H9 (cell line): Measurements from ENCODE around the gene NEK6. TPM values are rescaled to one million over a fixed set of nuclear protein-coding genes. Genes with fewer than 3 reads are reported as not detected.

ENCODE experiments used
- DNase-seq: peaks from one replicate; pipeline ENCODE4 v3.0.0-alpha.2; 2017
- H2AFZ ChIP-seq: one replicate; pipeline ENCODE4 v1.6.1; 2013; ENCODE audit warnings: mild to moderate bottlenecking, low read length, control low read depth, moderate library complexity
- H2AK5ac ChIP-seq: 2 replicates; pipeline ENCODE4 v1.6.1; 2013; ENCODE audit warnings: low read length, control low read depth, mixed read lengths; ENCODE audit not compliant: insufficient read length
- H2BK120ac ChIP-seq: one replicate; pipeline ENCODE4 v1.6.1; 2013; ENCODE audit warnings: low read depth, mild to moderate bottlenecking, low read length, control low read depth, inconsistent platforms; ENCODE audit not compliant: poor library complexity, severe bottlenecking
- H2BK12ac ChIP-seq: 2 replicates; pipeline ENCODE4 v1.6.1; 2013; ENCODE audit warnings: low read length, control low read depth, mixed read lengths, low read depth; ENCODE audit not compliant: insufficient read length
- H2BK15ac ChIP-seq: 2 replicates; pipeline ENCODE4 v1.6.1; 2013; ENCODE audit warnings: low read depth, low read length, control low read depth
- H2BK20ac ChIP-seq: one replicate; pipeline ENCODE4 v1.6.1; 2013; ENCODE audit warnings: low read depth, mild to moderate bottlenecking, low read length, control low read depth, inconsistent platforms; ENCODE audit not compliant: poor library complexity, severe bottlenecking
- H2BK5ac ChIP-seq: 2 replicates; pipeline ENCODE4 v1.6.1; 2013; ENCODE audit warnings: low read length, control low read depth, mixed read lengths; ENCODE audit not compliant: insufficient read length
- H3K14ac ChIP-seq: 2 replicates; pipeline ENCODE4 v1.6.1; 2013; ENCODE audit warnings: low read length, control low read depth; ENCODE audit not compliant: insufficient read depth
- H3K18ac ChIP-seq: 2 replicates; pipeline ENCODE4 v1.6.1; 2013; ENCODE audit warnings: low read depth, mild to moderate bottlenecking, mixed read lengths, low read length, control low read depth; ENCODE audit not compliant: insufficient read length
- H3K23ac ChIP-seq: 2 replicates; pipeline ENCODE4 v1.6.1; 2013; ENCODE audit warnings: low read length, control low read depth, mixed read lengths, low read depth; ENCODE audit not compliant: insufficient read length
- H3K23me2 ChIP-seq: 2 replicates; pipeline ENCODE4 v1.6.1; 2013; ENCODE audit warnings: low read depth, mild to moderate bottlenecking, mixed read lengths, low read length, control low read depth; ENCODE audit not compliant: insufficient read length, poor library complexity, severe bottlenecking
- H3K27ac ChIP-seq: 2 replicates; pipeline ENCODE4 v1.5.1; 2013; ENCODE audit warnings: low read length, control low read depth, mixed read lengths, low read depth; ENCODE audit not compliant: insufficient read length
- H3K27me3 ChIP-seq: 2 replicates; pipeline ENCODE4 v1.6.1; 2013; ENCODE audit warnings: low read length, control low read depth, inconsistent platforms; ENCODE audit not compliant: insufficient read depth
- H3K4ac ChIP-seq: 2 replicates; pipeline ENCODE4 v1.6.1; 2013; ENCODE audit warnings: low read depth, mild to moderate bottlenecking, control low read depth, inconsistent platforms, low read length, moderate library complexity
- H3K4me1 ChIP-seq: 2 replicates; pipeline ENCODE4 v1.6.1; 2013; ENCODE audit warnings: low read length, control low read depth, inconsistent platforms; ENCODE audit not compliant: insufficient read depth
- H3K4me2 ChIP-seq: 2 replicates; pipeline ENCODE4 v1.6.1; 2013; ENCODE audit warnings: low read length, control low read depth, mixed read lengths; ENCODE audit not compliant: insufficient read length, insufficient read depth
- H3K56ac ChIP-seq: 2 replicates; pipeline ENCODE4 v1.6.1; 2013; ENCODE audit warnings: low read depth, mild to moderate bottlenecking, mixed read lengths, low read length, control low read depth; ENCODE audit not compliant: insufficient read length
- H3K79me1 ChIP-seq: 2 replicates; pipeline ENCODE4 v1.6.1; 2013; ENCODE audit warnings: low read depth, mild to moderate bottlenecking, moderate library complexity, low read length, control low read depth, inconsistent platforms; ENCODE audit not compliant: insufficient read depth, poor library complexity, severe bottlenecking
- H3K79me2 ChIP-seq: 2 replicates; pipeline ENCODE4 v1.6.1; 2013; ENCODE audit warnings: low read length, control low read depth, inconsistent platforms; ENCODE audit not compliant: insufficient read depth
- H3K9ac ChIP-seq: 2 replicates; pipeline ENCODE4 v1.6.1; 2013; ENCODE audit warnings: low read length, control low read depth, mixed read lengths; ENCODE audit not compliant: insufficient read length; ENCODE audit errors: extremely low read depth
- H3K9me3 ChIP-seq: one replicate; pipeline ENCODE4 v1.6.1; 2013; ENCODE audit warnings: low read depth, low read length, inconsistent platforms; ENCODE audit not compliant: control insufficient read depth
- H3T11ph ChIP-seq: one replicate; pipeline ENCODE4 v1.6.1; 2013; ENCODE audit warnings: mild to moderate bottlenecking, low read length, control low read depth, inconsistent platforms
- H4K20me1 ChIP-seq: one replicate; pipeline ENCODE4 v1.6.1; 2013; ENCODE audit not compliant: control insufficient read depth, insufficient read length, insufficient read depth
- H4K5ac ChIP-seq: 2 replicates; pipeline ENCODE4 v1.6.1; 2013; ENCODE audit warnings: low read depth, mild to moderate bottlenecking, mixed read lengths, low read length, control low read depth; ENCODE audit not compliant: insufficient read length
- H4K8ac ChIP-seq: replicated peaks from 2 replicates; pipeline ENCODE4 v1.6.1; 2013; ENCODE audit warnings: low read length, control low read depth, mixed read lengths, low read depth; ENCODE audit not compliant: insufficient read length
- H4K91ac ChIP-seq: 2 replicates; pipeline ENCODE4 v1.6.1; 2013; ENCODE audit warnings: low read depth, mild to moderate bottlenecking, moderate library complexity, mixed read lengths, low read length, control low read depth; ENCODE audit not compliant: insufficient read length
- H3K27ac Mint-ChIP-seq, 3 experiments: 2 replicates in 2 of 3; 3 replicates in 1 of 3; pipeline ENCODE4 v1.8.0; 2020 to 2021; ENCODE audit warnings: mixed read lengths in 3 of 3, mild to moderate bottlenecking in 1 of 3, moderate library complexity in 1 of 3
- H3K27me3 Mint-ChIP-seq: 2 replicates; pipeline ENCODE4 v1.8.0; 2021; ENCODE audit warnings: low read depth, mild to moderate bottlenecking, moderate library complexity, mixed read lengths
- H3K36me3 Mint-ChIP-seq, 3 experiments: 2 replicates in 2 of 3; 3 replicates in 1 of 3; pipeline ENCODE4 v1.8.0; 2020 to 2021; ENCODE audit warnings: low read depth in 3 of 3, mixed read lengths in 3 of 3; ENCODE audit not compliant: insufficient read depth in 1 of 3
- H3K4me1 Mint-ChIP-seq, 2 experiments: 2 replicates each; pipeline ENCODE4 v1.8.0; 2020; ENCODE audit warnings: mixed read lengths in 2 of 2
- H3K4me3 Mint-ChIP-seq, 2 experiments: 2 replicates in 1 of 2; 3 replicates in 1 of 2; pipeline ENCODE4 v1.8.0; 2020 to 2021; ENCODE audit warnings: mild to moderate bottlenecking in 2 of 2, mixed read lengths in 2 of 2, moderate library complexity in 1 of 2
- H3K9me3 Mint-ChIP-seq, 2 experiments: 2 replicates in 1 of 2; 3 replicates in 1 of 2; pipeline ENCODE4 v1.8.0; 2020; ENCODE audit warnings: mild to moderate bottlenecking in 2 of 2, mixed read lengths in 2 of 2, moderate library complexity in 1 of 2
- WGBS: extraction: QIAGEN DNeasy Blood & Tissue Kit; methylation state at CpG from one replicate; pipeline ENCODE4 v1.1.7; 2013; ENCODE audit warnings: missing lambda C conversion rate, low lambda C conversion rate, mixed read lengths; ENCODE audit not compliant: insufficient read length; ENCODE audit errors: extremely low coverage; 5-methylcytosine and 5-hydroxymethylcytosine counted together
- total RNA-seq: library from RNA; stranded (reverse); gene quantifications from 2 replicates; pipeline ENCODE4 v1.2.1, GENCODE V29; 2021
- TF ChIP-seq, protein P1 (sequence below): fragments of 200-600 bp; sonication (generic); conservative IDR thresholded peaks from 3 replicates; pipeline ENCODE4 v1.8.0; 2021; ENCODE audit warnings: antibody characterized with exemption, mild to moderate bottlenecking

Gene NEK6
- total RNA-seq, 1 experiment from 2014 or later: 14.3 TPM

DNA sequence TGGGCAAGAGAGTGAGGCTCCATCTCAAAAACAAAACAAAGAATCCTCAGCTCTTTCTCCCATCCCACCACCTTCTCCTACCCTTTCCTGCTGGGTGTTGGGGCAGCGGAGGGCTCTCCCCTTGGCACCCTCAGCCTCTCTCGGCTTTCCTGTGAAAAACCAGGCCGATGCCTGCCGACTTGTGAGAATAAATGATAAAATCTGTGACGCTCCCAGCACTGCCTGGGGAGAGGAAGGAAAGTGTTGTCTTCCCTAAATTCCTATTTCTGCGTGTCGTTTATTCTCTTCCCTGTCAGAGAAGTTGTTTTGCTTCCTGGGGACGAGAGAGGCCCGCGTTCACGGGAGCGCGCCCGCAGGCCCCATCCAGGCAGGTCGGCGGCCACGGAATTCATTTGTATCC, 19.7 kb downstream of the NEK6 start:
- Histone ChIP-seq H3K18ac (no peak overlapping the region), H3T11ph (no peak overlapping the region), H3K27ac (no peak overlapping the region), H2BK120ac (no peak overlapping the region), H3K4ac (no peak overlapping the region), H3K9me3 (no peaks in the 10 kb centered on the region), H2BK5ac (no peak overlapping the region), H2BK15ac (no peak overlapping the region), H2BK20ac (no peak overlapping the region), H3K27me3 (no peaks in the 10 kb centered on the region), H3K56ac (no peak overlapping the region), H2AFZ (no peak overlapping the region), H3K79me1 (no peaks in the 10 kb centered on the region), H2BK12ac (no peak overlapping the region), H3K79me2 (no peaks in the 10 kb centered on the region; the same call in 1 of the 2 replicates), H3K4me1 (no peaks in the 10 kb centered on the region; the same call in 1 of the 2 replicates), H3K9ac (no peak overlapping the region), H4K8ac (no peak overlapping the region), H3K23ac (no peak overlapping the region), H3K23me2 (no peaks in the 10 kb centered on the region), H2AK5ac (no peak overlapping the region), H4K5ac (no peak overlapping the region), H3K14ac (no peak overlapping the region), H3K4me2 (no peak overlapping the region), H4K20me1 (no peaks in the 10 kb centered on the region), H4K91ac (no peak overlapping the region)
- peaks cover 10 to 21% of the 10 kb centered on the region in 2 experiments for H3K4me1 Mint-ChIP-seq
- H3K27ac Mint-ChIP-seq: peak overlapping the region in 2 of 3 experiments; percentile 19 to 39; a peak in 1 of 7 replicates
- no peaks in the 10 kb centered on the region for H3K9me3 Mint-ChIP-seq
- H3K27me3 Mint-ChIP-seq: no peaks in the 10 kb centered on the region
- TF ChIP-seq, protein P1, sequence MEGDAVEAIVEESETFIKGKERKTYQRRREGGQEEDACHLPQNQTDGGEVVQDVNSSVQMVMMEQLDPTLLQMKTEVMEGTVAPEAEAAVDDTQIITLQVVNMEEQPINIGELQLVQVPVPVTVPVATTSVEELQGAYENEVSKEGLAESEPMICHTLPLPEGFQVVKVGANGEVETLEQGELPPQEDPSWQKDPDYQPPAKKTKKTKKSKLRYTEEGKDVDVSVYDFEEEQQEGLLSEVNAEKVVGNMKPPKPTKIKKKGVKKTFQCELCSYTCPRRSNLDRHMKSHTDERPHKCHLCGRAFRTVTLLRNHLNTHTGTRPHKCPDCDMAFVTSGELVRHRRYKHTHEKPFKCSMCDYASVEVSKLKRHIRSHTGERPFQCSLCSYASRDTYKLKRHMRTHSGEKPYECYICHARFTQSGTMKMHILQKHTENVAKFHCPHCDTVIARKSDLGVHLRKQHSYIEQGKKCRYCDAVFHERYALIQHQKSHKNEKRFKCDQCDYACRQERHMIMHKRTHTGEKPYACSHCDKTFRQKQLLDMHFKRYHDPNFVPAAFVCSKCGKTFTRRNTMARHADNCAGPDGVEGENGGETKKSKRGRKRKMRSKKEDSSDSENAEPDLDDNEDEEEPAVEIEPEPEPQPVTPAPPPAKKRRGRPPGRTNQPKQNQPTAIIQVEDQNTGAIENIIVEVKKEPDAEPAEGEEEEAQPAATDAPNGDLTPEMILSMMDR: no peak
- WGBS: no CpG with 5 or more reads among the region's 17 CpGs
- H3K4me3 Mint-ChIP-seq: no peak overlapping the region
- DNase-seq: no peak
- H3K36me3 Mint-ChIP-seq: peaks cover 0 to 6% (median 0%) of the 10 kb centered on the region in 3 experiments; a peak in 2 of 7 replicates
